Lung (tissue), 12 donors: ENCODE results near the gene GPR183. TPM values are rescaled to one million over a fixed set of nuclear protein-coding genes. Genes with fewer than 3 reads are reported as not detected.

ENCODE experiments used
- ATAC-seq: fragments of 200-7000 bp; cut with Tn5 transposase; one replicate; pipeline ENCODE4 v1.9.1; 2020; ENCODE audit warnings: moderate number of reproducible peaks; ENCODE audit not compliant: insufficient read depth, low FRiP score
- DNase-seq, 3 donors: peaks; one replicate each; pipeline ENCODE4 v3.0.0-alpha.2; 2013 to 2017
- H3K27ac ChIP-seq, 2 donors: one replicate each; pipeline ENCODE4 v1.5.1; 2013; ENCODE audit warnings: mild to moderate bottlenecking in 2 of 2, moderate library complexity in 2 of 2, control low read depth in 1 of 2, inconsistent platforms in 1 of 2, low read depth in 1 of 2, low read length in 1 of 2
- H3K27me3 ChIP-seq, 3 donors: one replicate each; pipeline ENCODE4 v1.5.1; 2013; ENCODE audit warnings: low read length in 2 of 3; ENCODE audit not compliant: control insufficient read depth in 3 of 3, insufficient read depth in 3 of 3
- H3K36me3 ChIP-seq, 4 donors: one replicate each; pipeline ENCODE4 v1.5.1; 2013; ENCODE audit warnings: low read length in 4 of 4, mild to moderate bottlenecking in 1 of 4, moderate library complexity in 1 of 4; ENCODE audit not compliant: control insufficient read depth in 4 of 4, insufficient read depth in 4 of 4
- H3K4me1 ChIP-seq, 5 donors: one replicate each; pipeline ENCODE4 v1.5.1; 2013; ENCODE audit warnings: low read length in 5 of 5, mild to moderate bottlenecking in 2 of 5, moderate library complexity in 1 of 5; ENCODE audit not compliant: control insufficient read depth in 5 of 5, insufficient read depth in 5 of 5
- H3K4me3 ChIP-seq: one replicate; pipeline ENCODE4 v1.5.1; 2013; ENCODE audit warnings: mild to moderate bottlenecking, control low read depth, moderate library complexity
- H3K9ac ChIP-seq, 2 donors: one replicate each; pipeline ENCODE4 v1.5.1; 2013; ENCODE audit warnings: low read length in 2 of 2, control low read depth in 1 of 2; ENCODE audit not compliant: insufficient read depth in 1 of 2
- H3K9me3 ChIP-seq, 4 donors: one replicate each; pipeline ENCODE4 v1.5.1; 2013; ENCODE audit warnings: low read length in 3 of 4, mild to moderate bottlenecking in 1 of 4, moderate library complexity in 1 of 4; ENCODE audit not compliant: control insufficient read depth in 4 of 4, insufficient read depth in 3 of 4
- WGBS, 2 donors: extraction: QIAGEN DNeasy Blood & Tissue Kit; methylation state at CpG; one replicate each; pipeline ENCODE4 v1.1.7; 2013; 5-methylcytosine and 5-hydroxymethylcytosine counted together
- polyA plus RNA-seq, 2 donors: library from polyadenylated mRNA; stranded (reverse); fragments of 200-250 nt; gene quantifications; one replicate each; pipeline ENCODE4 v1.2.1, GENCODE V29; 2013
- total RNA-seq, 2 donors: library from RNA; depleted of rRNA in 1 of 2; stranded (reverse); fragments of >200 nt in 1 of 2; gene quantifications; one replicate each; pipeline ENCODE4 v1.2.1, GENCODE V29; 2014 to 2021
- TF ChIP-seq, protein P1 (sequence below): IDR thresholded peaks from 2 replicates; pipeline ENCODE4 v1.5.1; 2012; ENCODE audit warnings: mild to moderate bottlenecking; ENCODE audit errors: control extremely low read depth, extremely low read depth
- donor health status: control.
- donor health status: control.
- donor health status: Bipolar disorder and iron deficiency.
- donor health status: healthy.
- donor health status: DM: yes; HTN: yes; CAD: no.

The GPR183 gene
- total and polyA plus RNA-seq, 4 donors: 6.3 to 38.3 (median 16.0) TPM

- Histone ChIP-seq H3K4me1 (peaks cover 0 to 14% (median 7%) of the 10 kb centered on the region in 5 donors), H3K27ac (no peak overlapping the region), H3K36me3 (peaks cover 0 to 6% (median under 1%) of the 10 kb centered on the region in 4 donors), H3K9me3 (no peaks in the 10 kb centered on the region), H3K9ac (no peak overlapping the region), H3K27me3 (no peaks in the 10 kb centered on the region), H3K4me3 (no peak overlapping the region)
- DNase-seq: no peak
- TF ChIP-seq, protein P1, sequence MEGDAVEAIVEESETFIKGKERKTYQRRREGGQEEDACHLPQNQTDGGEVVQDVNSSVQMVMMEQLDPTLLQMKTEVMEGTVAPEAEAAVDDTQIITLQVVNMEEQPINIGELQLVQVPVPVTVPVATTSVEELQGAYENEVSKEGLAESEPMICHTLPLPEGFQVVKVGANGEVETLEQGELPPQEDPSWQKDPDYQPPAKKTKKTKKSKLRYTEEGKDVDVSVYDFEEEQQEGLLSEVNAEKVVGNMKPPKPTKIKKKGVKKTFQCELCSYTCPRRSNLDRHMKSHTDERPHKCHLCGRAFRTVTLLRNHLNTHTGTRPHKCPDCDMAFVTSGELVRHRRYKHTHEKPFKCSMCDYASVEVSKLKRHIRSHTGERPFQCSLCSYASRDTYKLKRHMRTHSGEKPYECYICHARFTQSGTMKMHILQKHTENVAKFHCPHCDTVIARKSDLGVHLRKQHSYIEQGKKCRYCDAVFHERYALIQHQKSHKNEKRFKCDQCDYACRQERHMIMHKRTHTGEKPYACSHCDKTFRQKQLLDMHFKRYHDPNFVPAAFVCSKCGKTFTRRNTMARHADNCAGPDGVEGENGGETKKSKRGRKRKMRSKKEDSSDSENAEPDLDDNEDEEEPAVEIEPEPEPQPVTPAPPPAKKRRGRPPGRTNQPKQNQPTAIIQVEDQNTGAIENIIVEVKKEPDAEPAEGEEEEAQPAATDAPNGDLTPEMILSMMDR: no peak
- WGBS, 2 donors: 81 to 88% methylated on average over 4 of the region's 4 CpGs
- no peak for ATAC-seq
These were observed 3.9 kb upstream of the GPR183 start for GRCh38 chr13:99311137-99311536.

DNA sequence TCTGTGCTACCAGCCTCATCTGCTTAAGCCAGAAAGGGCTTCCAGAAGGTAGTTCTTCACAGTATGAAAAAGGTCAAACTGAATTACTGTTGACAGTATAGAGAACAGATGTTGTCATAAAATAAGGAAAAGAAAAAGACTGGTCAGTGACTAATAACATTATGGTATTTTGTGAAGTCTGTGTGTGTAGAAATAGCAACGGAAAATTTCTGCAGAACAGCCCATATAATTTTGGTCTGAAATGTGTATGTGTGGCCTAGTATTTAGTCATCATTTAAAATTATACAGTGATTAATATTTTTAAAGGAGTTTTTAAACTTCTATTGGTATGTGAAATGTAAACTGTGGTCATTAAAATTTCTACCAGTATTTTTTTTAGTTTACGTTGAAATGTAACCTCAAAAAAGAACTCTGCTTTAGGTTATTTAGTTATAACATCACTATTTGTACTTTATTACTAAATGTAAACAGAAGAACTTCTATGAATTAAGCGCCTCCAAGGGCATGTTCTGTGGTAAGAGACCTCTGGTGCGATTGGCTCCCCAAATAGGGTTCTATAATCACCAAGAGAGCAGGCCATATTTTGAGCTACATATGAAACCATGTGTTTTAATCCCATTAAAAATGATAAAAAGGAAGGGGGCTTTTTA, 3.3 kb upstream of the GPR183 start:
- TF ChIP-seq, protein P1: no peak
- WGBS, 2 donors: 79% methylated on average over 4 of the region's 4 CpGs
- Histone ChIP-seq H3K27me3 (no peaks in the 10 kb centered on the region), H3K4me1 (peaks cover 0 to 14% (median 5%) of the 10 kb centered on the region in 5 donors), H3K9ac (no peak overlapping the region), H3K27ac (no peak overlapping the region), H3K4me3 (no peak overlapping the region), H3K9me3 (no peaks in the 10 kb centered on the region), H3K36me3 (peaks cover 0 to 6% (median under 1%) of the 10 kb centered on the region in 4 donors)
- no peak for DNase-seq
- ATAC-seq: no peak

DNA sequence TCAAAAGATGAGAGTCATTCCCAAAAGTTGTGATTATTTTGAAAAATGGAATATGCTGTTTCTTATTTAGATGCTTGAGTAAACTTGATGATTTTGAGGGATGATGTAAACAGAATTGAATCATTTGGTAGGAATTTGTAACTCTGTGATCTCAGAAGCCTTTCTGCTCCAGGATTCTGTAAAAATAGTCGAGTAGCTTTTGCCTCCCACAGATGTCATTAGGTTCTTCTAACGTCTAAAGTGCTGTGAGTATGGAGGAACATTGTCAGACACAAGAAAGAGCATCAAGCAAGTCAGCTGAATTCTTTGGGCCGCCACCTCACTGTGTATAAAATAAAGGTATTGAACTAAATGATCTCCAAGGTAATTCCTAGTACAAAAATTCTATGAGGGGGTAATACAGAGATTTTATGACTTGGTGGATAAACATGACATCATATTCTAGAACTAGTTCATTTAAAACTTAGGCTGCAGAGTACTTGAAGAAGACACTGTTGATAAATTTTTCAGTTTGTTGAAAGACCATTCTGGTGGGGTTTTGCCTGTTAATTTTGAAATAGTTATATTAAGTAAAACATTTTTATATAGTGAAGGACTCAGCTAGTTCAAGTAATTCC, 1.4 kb upstream of the GPR183 start:
- WGBS, 2 donors: 81 to 93% methylated on average over 3 of the region's 3 CpGs
- Histone ChIP-seq H3K36me3 (peaks cover 0 to 5% (median 0%) of the 10 kb centered on the region in 4 donors), H3K27ac (no peak overlapping the region), H3K9ac (no peak overlapping the region), H3K27me3 (no peaks in the 10 kb centered on the region), H3K9me3 (no peaks in the 10 kb centered on the region), H3K4me3 (no peak overlapping the region), H3K4me1 (peaks cover 0 to 14% (median 5%) of the 10 kb centered on the region in 5 donors)
- TF ChIP-seq, protein P1: no peak
- ATAC-seq (no peak), DNase-seq (no peak)
